ENCODE measurements around the gene TGM1. TPM values are rescaled to one million over a fixed set of nuclear protein-coding genes. Genes with fewer than 3 reads are reported as not detected.

The TGM1 gene
- total and polyA plus RNA-seq, 2 donors (not counting 1 experiment from before 2014, with no cell fraction given), result 2.7 to 11.9 TPM

DNA sequence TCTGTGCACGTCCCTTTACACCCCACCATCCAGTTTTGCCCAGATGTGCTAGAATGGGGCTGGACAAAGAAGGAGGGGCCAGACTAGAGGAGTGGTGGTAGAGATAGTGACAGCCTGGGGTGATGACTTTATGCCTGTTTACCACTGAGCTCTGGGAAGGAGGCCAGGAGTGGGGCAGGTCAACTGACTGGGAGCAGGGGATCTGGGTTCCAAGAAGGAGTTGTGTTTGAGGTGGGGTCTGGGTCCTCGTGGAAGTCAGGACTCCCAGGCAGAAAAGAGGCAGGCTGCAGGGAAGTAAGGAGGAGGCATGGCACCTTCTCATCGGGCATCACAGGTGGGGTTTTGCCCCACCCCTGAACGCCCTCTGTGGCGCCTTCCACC is 47.3 kb upstream of the TGM1 start:
- peak overlapping the region; percentile 92 for H3K4me2 ChIP-seq (replicated peaks; ENCODE audit: low read depth, low read length, poor library complexity, severe bottlenecking)
- peaks cover 38 to 57% of the 10 kb centered on the region in 2 donors for H3K4me1 ChIP-seq (ENCODE audit: control insufficient read depth in 2 of 2, insufficient read depth in 2 of 2, low read length in 2 of 2)
- no peaks in the 10 kb centered on the region for H3K9me3 ChIP-seq (ENCODE audit: control extremely low read depth in 1 of 3, control insufficient read depth in 2 of 3, insufficient read depth in 1 of 3, low read length in 2 of 3)
- peaks cover 16% of the 10 kb centered on the region for H3K79me2 ChIP-seq (ENCODE audit: control insufficient read depth, insufficient read depth, low read length)
- peaks cover 32% of the 10 kb centered on the region for H4K20me1 ChIP-seq (ENCODE audit: control insufficient read depth, insufficient read depth, low read length, poor library complexity, severe bottlenecking)
- TF ChIP-seq, protein P1, sequence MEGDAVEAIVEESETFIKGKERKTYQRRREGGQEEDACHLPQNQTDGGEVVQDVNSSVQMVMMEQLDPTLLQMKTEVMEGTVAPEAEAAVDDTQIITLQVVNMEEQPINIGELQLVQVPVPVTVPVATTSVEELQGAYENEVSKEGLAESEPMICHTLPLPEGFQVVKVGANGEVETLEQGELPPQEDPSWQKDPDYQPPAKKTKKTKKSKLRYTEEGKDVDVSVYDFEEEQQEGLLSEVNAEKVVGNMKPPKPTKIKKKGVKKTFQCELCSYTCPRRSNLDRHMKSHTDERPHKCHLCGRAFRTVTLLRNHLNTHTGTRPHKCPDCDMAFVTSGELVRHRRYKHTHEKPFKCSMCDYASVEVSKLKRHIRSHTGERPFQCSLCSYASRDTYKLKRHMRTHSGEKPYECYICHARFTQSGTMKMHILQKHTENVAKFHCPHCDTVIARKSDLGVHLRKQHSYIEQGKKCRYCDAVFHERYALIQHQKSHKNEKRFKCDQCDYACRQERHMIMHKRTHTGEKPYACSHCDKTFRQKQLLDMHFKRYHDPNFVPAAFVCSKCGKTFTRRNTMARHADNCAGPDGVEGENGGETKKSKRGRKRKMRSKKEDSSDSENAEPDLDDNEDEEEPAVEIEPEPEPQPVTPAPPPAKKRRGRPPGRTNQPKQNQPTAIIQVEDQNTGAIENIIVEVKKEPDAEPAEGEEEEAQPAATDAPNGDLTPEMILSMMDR (IDR thresholded peaks at IDR 0.05), result no peak
- TF ChIP-seq EZH2 (IDR thresholded peaks at IDR 0.05; ENCODE audit: borderline replicate concordance, insufficient read depth, low read depth, low read length, poor library complexity, severe bottlenecking), result no peak
- Mint-ChIP-seq H3K27me3 (no peaks in the 10 kb centered on the region), H3K9me3 (ENCODE audit: insufficient read depth) (no peaks in the 10 kb centered on the region), H3K4me1 (peaks cover 61% of the 10 kb centered on the region), H3K27ac (peak overlapping the region; percentile 91), H3K4me3 (peak overlapping the region; percentile 84)
- ATAC-seq (ENCODE audit: low read depth) (no peak), DNase-seq (peak; percentile 38)
- intact Hi-C loops (cut with micrococcal nuclease), result loop anchor here (5.0 kb wide), 1 partner anchor 298 kb away; no protein-coding TSS in a partner anchor
- 8% methylated on average over 4 of the region's 5 CpGs for WGBS (ENCODE audit: insufficient coverage)
- no peaks in the 10 kb centered on the region for H3K27me3 ChIP-seq (replicated peaks in 1 of 4; ENCODE audit: control extremely low read depth in 1 of 4, control insufficient read depth in 3 of 4, insufficient read depth in 4 of 4, low read length in 3 of 4)
- H3K4me3 ChIP-seq (ENCODE audit: control extremely low read depth in 1 of 5, extremely low read depth in 1 of 5, insufficient read depth in 1 of 5, low read depth in 2 of 5, low read length in 4 of 5), result peak overlapping the region in 4 of 5 experiments; percentile 45 to 71 (median 60)
- H3K36me3 ChIP-seq (replicated peaks in 1 of 2; ENCODE audit: control extremely low read depth in 1 of 2, control insufficient read depth in 1 of 2, extremely low read depth in 1 of 2, insufficient read depth in 2 of 2, low read length in 1 of 2), result peaks cover 3 to 33% of the 10 kb centered on the region in 2 experiments
- POLR2A ChIA-PET, result interaction anchor here (0.9 to 2.0 kb wide), 8 partner anchors 11 to 120 kb away, joined by 3 to 17 read pairs (median 6); partner anchors contain the start of genes CHMP4A, DHRS1, KHNYN and MDP1
- peak overlapping the region; percentile 36 to 83 for H3K27ac ChIP-seq (ENCODE audit: low read length in 2 of 2)
- peak overlapping the region; percentile 82 for H2AFZ ChIP-seq (ENCODE audit: insufficient read depth, low read depth, low read length, poor library complexity, severe bottlenecking)
- H3K9ac ChIP-seq (ENCODE audit: low read length), result peak overlapping the region; percentile 70
- CTCF ChIA-PET, result interaction anchor here (0.7 to 9.4 kb wide), 28 partner anchors 8 to 389 kb away, joined by 3 to 116 read pairs (median 5); partner anchors contain the start of genes CBLN3, DHRS1, IPO4 and IRF9

Data from B cell (primary cell).